ES-I3 (cell line): Measurements from ENCODE around the gene KIF6.

ENCODE experiments used
- H3K36me3 ChIP-seq: 2 replicates; pipeline ENCODE4 v1.6.1; 2013; ENCODE audit warnings: mild to moderate bottlenecking, low read length, control low read depth, moderate library complexity; ENCODE audit not compliant: insufficient read depth
- H3K4me1 ChIP-seq: 2 replicates; pipeline ENCODE4 v1.6.1; 2013; ENCODE audit warnings: mild to moderate bottlenecking, control low read depth, low read length; ENCODE audit not compliant: insufficient read depth
- H3K9ac ChIP-seq: 2 replicates; pipeline ENCODE4 v1.6.1; 2013; ENCODE audit warnings: low read depth, mild to moderate bottlenecking, low read length, moderate library complexity
- H3K9me3 ChIP-seq: 2 replicates; pipeline ENCODE4 v1.6.1; 2013; ENCODE audit warnings: mild to moderate bottlenecking, low read length, moderate library complexity; ENCODE audit not compliant: control insufficient read depth, insufficient read depth

KIF6 gene

DNA sequence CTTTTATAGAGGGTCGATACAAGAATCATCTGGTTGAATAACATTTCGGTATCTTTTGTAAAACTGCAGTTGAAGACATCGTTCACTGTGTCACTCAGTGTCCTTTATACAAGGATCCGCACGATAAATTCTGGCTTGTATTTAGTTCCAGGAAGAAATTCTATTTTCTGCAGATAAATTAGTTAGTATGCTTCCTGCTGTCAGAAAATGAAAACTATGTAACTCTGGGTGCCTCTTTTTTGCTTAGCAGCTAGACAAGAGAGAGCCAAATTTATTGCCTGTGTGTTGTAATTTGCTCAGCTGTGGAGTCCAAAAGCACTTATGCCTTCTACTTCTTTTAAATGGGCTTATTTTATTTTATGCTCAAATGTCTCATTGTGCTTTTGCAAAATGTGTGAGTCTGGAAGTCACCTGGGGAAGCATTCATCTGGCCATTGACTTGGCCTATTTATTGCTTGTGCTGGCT is 346.2 kb downstream of the KIF6 start:
- Histone ChIP-seq H3K36me3 (no peaks in the 10 kb centered on the region), H3K4me1 (no peaks in the 10 kb centered on the region), H3K9ac (no peak overlapping the region), H3K9me3 (peaks cover 3% of the 10 kb centered on the region; the same call in 1 of the 2 replicates)

- Histone ChIP-seq H3K9ac (no peak overlapping the region), H3K36me3 (no peaks in the 10 kb centered on the region)
These were observed 346.8 kb downstream of the KIF6 start for GRCh38 chr6:39378175-39378959.

DNA sequence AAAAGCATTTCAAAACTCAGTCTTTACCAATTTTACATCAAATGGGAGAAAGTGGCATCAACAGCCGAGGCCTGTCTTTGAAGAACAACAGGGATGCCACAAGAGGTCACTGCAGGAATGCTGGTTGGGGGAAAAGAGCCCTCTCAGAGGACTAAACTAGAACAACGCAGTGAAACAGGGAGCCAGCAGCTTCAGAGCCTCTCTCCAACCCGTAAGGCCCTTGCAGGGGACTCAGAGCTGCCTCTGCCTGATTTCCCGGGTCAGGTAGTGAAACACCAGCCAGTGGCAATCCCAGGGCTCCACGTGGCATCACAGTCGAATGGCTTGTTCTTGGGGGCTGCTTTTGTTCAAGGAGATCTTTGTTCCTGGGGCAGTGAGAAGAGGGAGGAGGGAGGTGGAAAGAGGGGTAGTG is 347.7 kb downstream of the KIF6 start:
- peaks cover 3% of the 10 kb centered on the region; the same call in 1 of the 2 replicates for H3K9me3 ChIP-seq
- no peak overlapping the region for H3K9ac ChIP-seq
- no peaks in the 10 kb centered on the region for H3K4me1 ChIP-seq
- H3K36me3 ChIP-seq: no peaks in the 10 kb centered on the region

More at GRCh38 chr6:39378175-39378959, 346.8 kb downstream of the KIF6 start:
- H3K4me1 ChIP-seq: no peaks in the 10 kb centered on the region
- peaks cover 3% of the 10 kb centered on the region; the same call in 1 of the 2 replicates for H3K9me3 ChIP-seq

- no peak overlapping the region for H3K9ac ChIP-seq
- H3K4me1 ChIP-seq: no peaks in the 10 kb centered on the region
- peaks cover 3% of the 10 kb centered on the region; the same call in 1 of the 2 replicates for H3K9me3 ChIP-seq
- no peaks in the 10 kb centered on the region for H3K36me3 ChIP-seq
These were observed 349.8 kb downstream of the KIF6 start for GRCh38 chr6:39375405-39375804.

GRCh38 chr6:39370390-39370789 is 354.8 kb downstream of the KIF6 start:
- no peak overlapping the region for H3K9ac ChIP-seq
- peaks cover 5% of the 10 kb centered on the region; the same call in 1 of the 2 replicates for H3K4me1 ChIP-seq
- no peaks in the 10 kb centered on the region for H3K36me3 ChIP-seq

DNA sequence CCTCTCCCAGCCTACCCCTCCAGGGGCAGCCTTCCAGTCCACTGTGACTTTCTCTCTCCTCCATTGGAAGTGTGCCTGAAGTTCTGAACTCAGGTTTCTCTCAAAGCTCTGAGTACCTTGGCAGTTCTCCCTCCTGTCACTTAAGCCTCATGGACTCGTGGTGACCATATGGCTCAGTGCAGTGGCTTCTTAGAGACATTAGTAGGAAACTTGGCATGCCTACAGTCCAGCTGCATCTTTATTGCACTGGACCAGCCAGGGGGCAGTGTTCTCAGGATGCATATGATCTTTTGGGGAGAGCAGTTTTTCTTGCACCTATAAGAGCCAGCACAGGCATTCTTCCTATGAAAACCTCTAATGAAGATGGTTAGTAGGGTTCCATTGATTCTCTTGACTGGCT is 355.2 kb downstream of the KIF6 start:
- H3K9ac ChIP-seq: no peak overlapping the region
- peaks cover 5% of the 10 kb centered on the region; the same call in 1 of the 2 replicates for H3K4me1 ChIP-seq
- no peaks in the 10 kb centered on the region for H3K36me3 ChIP-seq
- H3K9me3 ChIP-seq: no peaks in the 10 kb centered on the region

More at GRCh38 chr6:39370390-39370789, 354.8 kb downstream of the KIF6 start:
- H3K9me3 ChIP-seq: no peaks in the 10 kb centered on the region

DNA sequence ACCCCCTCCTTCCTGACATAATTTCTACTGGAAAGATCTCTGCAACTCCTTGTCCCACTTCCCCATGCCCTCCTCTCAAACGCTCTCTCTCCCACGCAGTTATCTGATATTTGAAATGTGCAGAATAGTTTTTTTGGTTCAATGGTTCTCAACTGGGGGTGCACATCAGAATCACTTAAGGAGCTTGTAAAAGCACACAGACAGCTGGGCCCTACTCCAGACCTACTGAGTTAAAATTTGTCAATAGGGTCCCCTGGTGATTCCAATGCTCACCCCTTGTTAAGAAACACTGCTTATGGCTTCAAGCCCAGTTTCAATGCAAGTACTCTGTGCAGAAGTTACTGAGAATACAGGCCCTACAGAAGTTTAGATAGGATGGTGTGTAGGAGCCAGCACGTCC is 357.5 kb downstream of the KIF6 start:
- H3K36me3 ChIP-seq: no peaks in the 10 kb centered on the region
- H3K9me3 ChIP-seq: no peaks in the 10 kb centered on the region
- no peak overlapping the region for H3K9ac ChIP-seq

GRCh38 chr6:39366931-39367618 is 358.1 kb downstream of the KIF6 start:
- Histone ChIP-seq H3K9ac (no peak overlapping the region), H3K9me3 (no peaks in the 10 kb centered on the region), H3K4me1 (peaks cover 10% of the 10 kb centered on the region; the same call in 1 of the 2 replicates), H3K36me3 (no peaks in the 10 kb centered on the region)

More for the DNA sequence above, 357.5 kb downstream of the KIF6 start:
- H3K4me1 ChIP-seq: peaks cover 5% of the 10 kb centered on the region; the same call in 1 of the 2 replicates

GRCh38 chr6:39365281-39366074 is 359.7 kb downstream of the KIF6 start:
- Histone ChIP-seq H3K9ac (no peak overlapping the region), H3K36me3 (no peaks in the 10 kb centered on the region), H3K4me1 (peaks cover 10% of the 10 kb centered on the region; the same call in 1 of the 2 replicates), H3K9me3 (no peaks in the 10 kb centered on the region)

- no peaks in the 10 kb centered on the region for H3K9me3 ChIP-seq
- H3K4me1 ChIP-seq: peaks cover 10% of the 10 kb centered on the region; the same call in 1 of the 2 replicates
- no peak overlapping the region for H3K9ac ChIP-seq
- H3K36me3 ChIP-seq: no peaks in the 10 kb centered on the region
These were observed 361.9 kb downstream of the KIF6 start for GRCh38 chr6:39363280-39363679.

- no peaks in the 10 kb centered on the region for H3K36me3 ChIP-seq
- H3K9ac ChIP-seq: no peak overlapping the region
- H3K4me1 ChIP-seq: peaks cover 10% of the 10 kb centered on the region; the same call in 1 of the 2 replicates
- no peaks in the 10 kb centered on the region for H3K9me3 ChIP-seq
These were observed 362.7 kb downstream of the KIF6 start for GRCh38 chr6:39362487-39362865.

DNA sequence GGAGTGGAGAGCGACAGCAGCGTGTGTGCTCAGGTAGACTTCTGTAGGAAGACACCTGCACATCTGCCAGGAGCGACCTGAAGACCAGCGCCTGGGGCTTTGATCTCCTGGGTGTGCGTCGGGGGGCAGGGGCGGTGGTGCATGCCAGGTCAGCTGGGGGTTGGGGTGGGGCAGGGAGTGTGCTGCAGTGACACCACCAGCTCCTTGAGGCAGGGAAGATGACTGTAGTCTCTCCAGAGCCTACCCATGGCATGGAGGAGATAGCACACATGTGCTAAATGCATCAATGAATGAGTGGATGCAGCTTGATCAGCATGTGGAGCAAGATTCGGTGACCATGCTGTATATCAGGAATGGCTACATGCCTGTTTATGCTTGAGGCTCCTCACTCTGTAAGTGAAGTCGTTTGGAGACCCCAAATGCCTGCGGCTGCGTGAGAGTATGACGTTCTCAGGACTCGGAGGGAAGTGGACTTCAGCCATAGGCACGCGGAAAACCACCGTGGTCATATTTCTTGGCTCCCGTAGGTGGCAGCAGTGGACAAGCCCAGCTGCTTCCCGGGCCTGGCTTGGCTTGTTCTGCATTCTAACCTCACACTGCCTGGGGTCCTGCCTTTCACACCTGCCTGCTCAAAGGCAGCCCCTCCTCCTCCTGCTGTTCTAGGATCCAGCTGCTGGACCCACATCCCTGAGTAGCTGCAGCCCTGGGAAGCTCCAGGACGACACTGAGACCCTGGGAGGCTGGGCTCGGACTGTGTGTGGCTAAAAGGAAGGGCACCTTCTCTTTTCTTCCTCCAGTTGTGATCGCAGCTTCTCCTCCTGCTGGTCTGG is 363.3 kb downstream of the KIF6 start:
- Histone ChIP-seq H3K36me3 (no peaks in the 10 kb centered on the region), H3K9me3 (no peaks in the 10 kb centered on the region), H3K4me1 (peaks cover 10% of the 10 kb centered on the region; the same call in 1 of the 2 replicates), H3K9ac (no peak overlapping the region)

- H3K9me3 ChIP-seq: no peaks in the 10 kb centered on the region
- no peaks in the 10 kb centered on the region for H3K36me3 ChIP-seq
- no peak overlapping the region for H3K9ac ChIP-seq
- H3K4me1 ChIP-seq: peaks cover 5% of the 10 kb centered on the region; the same call in 1 of the 2 replicates
These were observed 364.8 kb downstream of the KIF6 start for GRCh38 chr6:39360378-39360777.
